ENCODE data around the gene NRXN3. TPM values are rescaled to one million over a fixed set of nuclear protein-coding genes. Genes with fewer than 3 reads are reported as not detected.

NRXN3 gene
- total RNA-seq, 1 donor from 2014 or later: 19.8 TPM

DNA sequence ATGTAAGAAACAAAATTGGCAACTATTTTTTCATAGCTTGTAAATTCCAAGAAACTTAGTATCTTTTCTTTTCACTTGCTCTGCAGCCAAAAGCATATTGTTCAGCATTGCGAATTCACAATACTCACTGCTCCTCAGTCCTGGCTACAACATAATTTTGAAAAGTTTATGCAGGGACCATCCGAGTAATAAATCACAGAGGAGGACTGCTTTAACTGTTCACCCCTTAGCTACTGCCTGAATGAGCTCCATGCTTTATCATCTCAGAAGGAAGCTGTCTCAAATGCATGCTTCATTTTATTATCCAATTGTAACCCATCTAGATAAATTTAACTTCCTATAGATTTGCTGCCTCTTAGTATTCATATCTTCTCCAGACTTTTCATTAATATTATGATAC, 1213.3 kb downstream of the NRXN3 start:
- DNase-seq (ENCODE audit: extremely low spot score, unreplicated experiment): no peak
- Mint-ChIP-seq H3K27me3 (no peaks in the 10 kb centered on the region), H3K9me3 (peaks cover under 1% of the 10 kb centered on the region), H3K27ac (no peak overlapping the region), H3K4me3 (no peak overlapping the region), H3K4me1 (ENCODE audit: unreplicated experiment) (no peaks in the 10 kb centered on the region), H3K36me3 (no peaks in the 10 kb centered on the region)
- TF ChIP-seq CTCF (conservative IDR thresholded peaks at IDR 0.05): no peak

DNA sequence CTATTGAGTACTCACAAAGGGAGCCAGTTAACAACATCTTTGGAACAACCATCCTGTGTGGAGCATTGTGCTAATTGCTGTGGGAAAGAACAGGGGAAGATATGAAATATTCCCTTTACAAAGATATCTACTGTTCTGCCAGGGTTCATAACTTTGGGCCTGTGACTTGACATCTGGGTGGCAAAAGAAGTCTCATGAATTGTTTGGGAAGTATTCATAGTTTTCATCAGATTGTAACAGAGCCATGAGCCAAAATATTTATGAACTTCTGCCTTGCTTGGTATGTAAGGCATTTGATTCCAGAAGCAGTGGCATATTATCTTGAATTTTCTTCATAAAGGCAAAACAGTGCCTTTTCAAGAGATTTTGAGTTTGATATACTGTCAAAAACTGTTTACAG, 1224.9 kb downstream of the NRXN3 start:
- Mint-ChIP-seq H3K4me1 (ENCODE audit: unreplicated experiment) (no peaks in the 10 kb centered on the region), H3K27ac (no peak overlapping the region), H3K9me3 (peaks cover 4% of the 10 kb centered on the region), H3K36me3 (peaks cover 3% of the 10 kb centered on the region), H3K27me3 (no peaks in the 10 kb centered on the region), H3K4me3 (no peak overlapping the region)
- TF ChIP-seq CTCF (conservative IDR thresholded peaks at IDR 0.05): no peak
- no peak for DNase-seq (ENCODE audit: extremely low spot score, unreplicated experiment)

GRCh38 chr14:79404874-79405511, 1234.8 kb downstream of the NRXN3 start:
- H3K4me1 Mint-ChIP-seq (ENCODE audit: unreplicated experiment): peaks cover 28% of the 10 kb centered on the region
- peaks cover 10% of the 10 kb centered on the region for H3K36me3 Mint-ChIP-seq
- no peak for DNase-seq (ENCODE audit: extremely low spot score, unreplicated experiment)
- no peaks in the 10 kb centered on the region for H3K27me3 Mint-ChIP-seq
- H3K27ac Mint-ChIP-seq: no peak overlapping the region
- peaks cover 7% of the 10 kb centered on the region for H3K9me3 Mint-ChIP-seq
- TF ChIP-seq CTCF (conservative IDR thresholded peaks at IDR 0.05): no peak
- H3K4me3 Mint-ChIP-seq: peak overlapping the region; percentile 2

DNA sequence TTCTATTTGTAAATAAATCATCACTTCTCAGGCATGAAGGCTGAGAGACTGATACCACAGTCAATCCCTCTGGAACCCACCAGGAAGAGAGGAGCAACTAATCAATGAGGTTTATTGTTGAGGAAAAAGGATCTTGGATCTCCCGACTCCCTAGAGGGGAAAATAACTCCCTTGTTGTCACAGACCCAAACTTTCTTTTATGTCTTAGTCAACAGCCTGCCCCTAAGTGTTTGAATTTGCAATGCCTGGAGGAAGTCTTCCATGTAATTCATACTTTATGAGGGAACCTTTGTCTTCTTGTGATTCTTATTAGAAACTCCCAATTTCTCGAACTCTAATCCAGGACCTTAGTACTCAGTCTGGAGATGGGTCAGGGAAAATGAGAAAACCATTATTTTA, 1235.3 kb downstream of the NRXN3 start:
- H3K27ac Mint-ChIP-seq: no peak overlapping the region
- TF ChIP-seq CTCF (conservative IDR thresholded peaks at IDR 0.05): no peak
- peaks cover 28% of the 10 kb centered on the region for H3K4me1 Mint-ChIP-seq (ENCODE audit: unreplicated experiment)
- H3K36me3 Mint-ChIP-seq: peaks cover 10% of the 10 kb centered on the region
- no peaks in the 10 kb centered on the region for H3K27me3 Mint-ChIP-seq
- no peak for DNase-seq (ENCODE audit: extremely low spot score, unreplicated experiment)
- no peak overlapping the region for H3K4me3 Mint-ChIP-seq
- H3K9me3 Mint-ChIP-seq: peaks cover 7% of the 10 kb centered on the region

GRCh38 chr14:79407572-79407971, 1237.4 kb downstream of the NRXN3 start:
- DNase-seq (ENCODE audit: extremely low spot score, unreplicated experiment): no peak
- H3K36me3 Mint-ChIP-seq: peaks cover 10% of the 10 kb centered on the region
- H3K27ac Mint-ChIP-seq: no peak overlapping the region
- H3K4me1 Mint-ChIP-seq (ENCODE audit: unreplicated experiment): peaks cover 28% of the 10 kb centered on the region
- no peak for TF ChIP-seq CTCF (conservative IDR thresholded peaks at IDR 0.05)
- no peaks in the 10 kb centered on the region for H3K27me3 Mint-ChIP-seq
- H3K9me3 Mint-ChIP-seq: peaks cover 7% of the 10 kb centered on the region
- no peak overlapping the region for H3K4me3 Mint-ChIP-seq

DNA sequence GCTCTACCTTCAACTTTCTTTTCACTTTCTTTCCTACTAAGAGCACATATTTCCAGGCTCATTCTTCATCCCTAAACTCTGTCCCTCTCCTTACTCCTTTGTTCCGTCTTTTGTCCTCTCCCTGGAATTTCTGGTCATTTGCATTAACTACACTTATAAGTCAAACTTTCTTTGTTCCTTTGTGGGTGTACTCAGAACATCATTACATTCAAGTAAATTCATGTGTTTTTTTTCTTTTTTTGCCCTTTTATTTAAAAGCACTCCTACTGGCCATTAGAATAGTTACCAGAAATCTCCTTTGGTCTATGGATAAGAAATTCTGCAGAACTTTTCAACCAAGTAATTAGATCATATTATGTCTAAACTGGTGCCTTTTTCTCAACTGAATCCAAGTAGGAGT, 1238.5 kb downstream of the NRXN3 start:
- peak; percentile 64 for TF ChIP-seq CTCF (conservative IDR thresholded peaks at IDR 0.05)
- DNase-seq (ENCODE audit: extremely low spot score, unreplicated experiment): no peak
- H3K9me3 Mint-ChIP-seq: peaks cover 3% of the 10 kb centered on the region
- no peak overlapping the region for H3K4me3 Mint-ChIP-seq
- H3K4me1 Mint-ChIP-seq (ENCODE audit: unreplicated experiment): peaks cover 28% of the 10 kb centered on the region
- H3K36me3 Mint-ChIP-seq: peaks cover 3% of the 10 kb centered on the region
- H3K27me3 Mint-ChIP-seq: no peaks in the 10 kb centered on the region
- H3K27ac Mint-ChIP-seq: no peak overlapping the region
